Ovary (tissue), 9 donors: ENCODE measurements around the gene DLK1. TPM values are rescaled to one million over a fixed set of nuclear protein-coding genes. Genes with fewer than 3 reads are reported as not detected.

Source experiments
- DNase-seq, 5 donors: peaks; one replicate each; pipeline ENCODE4 v3.0.0-alpha.2; 2019 to 2020
- H3K27ac ChIP-seq, 2 donors: fragments of 200-600 bp; one replicate each; pipeline versions ENCODE4 v1.5.1 to v1.8.0; 2019 to 2022
- H3K27me3 ChIP-seq: fragments of 200-600 bp; one replicate; pipeline ENCODE4 v1.8.0; 2022
- H3K36me3 ChIP-seq: fragments of 200-600 bp; sonication (generic); one replicate; pipeline ENCODE4 v1.5.1; 2019
- H3K4me1 ChIP-seq: one replicate; pipeline ENCODE4 v1.8.1; 2013; ENCODE audit warnings: mild to moderate bottlenecking, moderate library complexity; ENCODE audit not compliant: insufficient read depth
- H3K4me3 ChIP-seq: fragments of 200-600 bp; sonication (generic); one replicate; pipeline ENCODE4 v1.5.1; 2017
- H3K9me3 ChIP-seq, 2 donors: fragments of 200-600 bp in 1 of 2; sonication (generic) in 1 of 2; one replicate each; pipeline versions ENCODE4 v1.5.1 to v1.8.1; 2013 to 2019; ENCODE audit warnings: mild to moderate bottlenecking in 1 of 2, moderate library complexity in 1 of 2
- EP300 ChIP-seq: sonication (generic); formaldehyde crosslinking; IDR thresholded peaks from one replicate; pipeline ENCODE4 v1.6.1; 2017; ENCODE audit warnings: antibody characterized with exemption
- POLR2A ChIP-seq: fragments of 450-650 bp; IDR thresholded peaks from one replicate; pipeline ENCODE4 v1.6.1; 2017; ENCODE audit warnings: antibody characterized with exemption, mild to moderate bottlenecking, moderate library complexity
- WGBS, 3 donors: extraction: QIAGEN DNeasy Blood & Tissue Kit in 1 of 3; methylation state at CpG; one replicate each; pipeline versions ENCODE4 v1.1.5 to v1.1.7; 2013 to 2017; 5-methylcytosine and 5-hydroxymethylcytosine counted together
- intact Hi-C, 4 donors: fragments of 100-400 bp; cut with DNase I; formaldehyde crosslinking; loops; one replicate each; pipeline versions ENCODE4 v1.11.0 to v1.15.1; 2022 to 2023
- polyA plus RNA-seq, 2 donors: library from polyadenylated mRNA; stranded (reverse); fragments of 200-250 nt in 1 of 2; fragments of 350-450 nt in 1 of 2; fragmentation: Illumina TruSeq in 1 of 2; extraction: RNeasy Lipid Tissue Mini Kit (QIAGEN cat#74804) in 1 of 2; gene quantifications; one replicate each; pipeline ENCODE4 v1.2.3, GENCODE V29; 2013 to 2014
- total RNA-seq, 7 donors: library from RNA; depleted of rRNA in 2 of 7; stranded (reverse); fragments of >200 nt in 2 of 7; fragmentation: NEBNext Ultra II Directional in 3 of 7; extraction: Animal tissue kit (Norgen Biotek cat#: 25700) in 3 of 7; gene quantifications; one replicate each; pipeline versions ENCODE4 v1.1.0 to v1.2.4, GENCODE V29; 2016 to 2023
- TF ChIP-seq, protein P1 (sequence below), 3 donors: fragments of 450-650 bp in 2 of 3; fragments of 200-600 bp in 1 of 3; IDR thresholded peaks; one replicate each; pipeline versions ENCODE4 v1.5.1 to v1.8.0; 2016 to 2022; ENCODE audit warnings: antibody characterized with exemption in 3 of 3, mild to moderate bottlenecking in 1 of 3
- donor health status: DM: no; HTN: no; CAD: no; lungs with moderate emphysema.
- donor health status: DM: no; HTN: no; CAD: no.
- donor health status: Bipolar disorder and iron deficiency.
- donor health status: DM: yes; HTN: yes; CAD: no.
- donor health status: DM: no; HTN: no; CAD: no.
- donor health status: DM: yes; HTN: yes; CAD: no.

Gene DLK1
- total and polyA plus RNA-seq, 9 donors, result 34.2 to 1,875 (median 108) TPM

DNA sequence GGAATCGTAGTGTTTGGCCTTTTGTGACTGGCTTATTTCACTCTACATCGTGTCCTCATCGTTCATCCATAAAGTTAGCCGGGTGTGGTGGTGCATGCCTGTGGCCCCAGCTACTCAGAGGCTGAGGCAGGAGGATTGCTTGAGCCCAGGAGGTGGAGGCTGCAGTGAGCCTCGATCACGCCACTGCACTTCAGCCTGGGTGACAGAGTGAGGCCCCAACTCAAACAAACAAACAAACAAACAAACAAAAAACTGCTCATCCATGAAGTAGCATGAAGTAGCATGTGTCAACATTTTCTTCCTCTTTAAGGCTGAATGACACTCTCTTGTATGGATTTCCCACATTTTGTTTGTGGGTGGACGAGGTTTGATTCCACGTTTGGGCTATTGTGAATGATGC is 55.3 kb downstream of the DLK1 start:
- DNase-seq, result peak in 1 of 5 donors; percentile 13
- H3K4me3 ChIP-seq, result no peak overlapping the region
- 91 to 97% (median 91%) methylated on average over 8 of the region's 8 CpGs for WGBS, 3 donors
- no peaks in the 10 kb centered on the region for H3K9me3 ChIP-seq
- intact Hi-C loops, result no loop called here
- no peaks in the 10 kb centered on the region for H3K4me1 ChIP-seq
- H3K36me3 ChIP-seq, result no peaks in the 10 kb centered on the region
- TF ChIP-seq POLR2A (no peak), EP300 (no peak)
- TF ChIP-seq, protein P1, sequence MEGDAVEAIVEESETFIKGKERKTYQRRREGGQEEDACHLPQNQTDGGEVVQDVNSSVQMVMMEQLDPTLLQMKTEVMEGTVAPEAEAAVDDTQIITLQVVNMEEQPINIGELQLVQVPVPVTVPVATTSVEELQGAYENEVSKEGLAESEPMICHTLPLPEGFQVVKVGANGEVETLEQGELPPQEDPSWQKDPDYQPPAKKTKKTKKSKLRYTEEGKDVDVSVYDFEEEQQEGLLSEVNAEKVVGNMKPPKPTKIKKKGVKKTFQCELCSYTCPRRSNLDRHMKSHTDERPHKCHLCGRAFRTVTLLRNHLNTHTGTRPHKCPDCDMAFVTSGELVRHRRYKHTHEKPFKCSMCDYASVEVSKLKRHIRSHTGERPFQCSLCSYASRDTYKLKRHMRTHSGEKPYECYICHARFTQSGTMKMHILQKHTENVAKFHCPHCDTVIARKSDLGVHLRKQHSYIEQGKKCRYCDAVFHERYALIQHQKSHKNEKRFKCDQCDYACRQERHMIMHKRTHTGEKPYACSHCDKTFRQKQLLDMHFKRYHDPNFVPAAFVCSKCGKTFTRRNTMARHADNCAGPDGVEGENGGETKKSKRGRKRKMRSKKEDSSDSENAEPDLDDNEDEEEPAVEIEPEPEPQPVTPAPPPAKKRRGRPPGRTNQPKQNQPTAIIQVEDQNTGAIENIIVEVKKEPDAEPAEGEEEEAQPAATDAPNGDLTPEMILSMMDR (IDR thresholded peaks at IDR 0.05), result no peak
- H3K27ac ChIP-seq, result no peak overlapping the region
- H3K27me3 ChIP-seq, result no peaks in the 10 kb centered on the region

DNA sequence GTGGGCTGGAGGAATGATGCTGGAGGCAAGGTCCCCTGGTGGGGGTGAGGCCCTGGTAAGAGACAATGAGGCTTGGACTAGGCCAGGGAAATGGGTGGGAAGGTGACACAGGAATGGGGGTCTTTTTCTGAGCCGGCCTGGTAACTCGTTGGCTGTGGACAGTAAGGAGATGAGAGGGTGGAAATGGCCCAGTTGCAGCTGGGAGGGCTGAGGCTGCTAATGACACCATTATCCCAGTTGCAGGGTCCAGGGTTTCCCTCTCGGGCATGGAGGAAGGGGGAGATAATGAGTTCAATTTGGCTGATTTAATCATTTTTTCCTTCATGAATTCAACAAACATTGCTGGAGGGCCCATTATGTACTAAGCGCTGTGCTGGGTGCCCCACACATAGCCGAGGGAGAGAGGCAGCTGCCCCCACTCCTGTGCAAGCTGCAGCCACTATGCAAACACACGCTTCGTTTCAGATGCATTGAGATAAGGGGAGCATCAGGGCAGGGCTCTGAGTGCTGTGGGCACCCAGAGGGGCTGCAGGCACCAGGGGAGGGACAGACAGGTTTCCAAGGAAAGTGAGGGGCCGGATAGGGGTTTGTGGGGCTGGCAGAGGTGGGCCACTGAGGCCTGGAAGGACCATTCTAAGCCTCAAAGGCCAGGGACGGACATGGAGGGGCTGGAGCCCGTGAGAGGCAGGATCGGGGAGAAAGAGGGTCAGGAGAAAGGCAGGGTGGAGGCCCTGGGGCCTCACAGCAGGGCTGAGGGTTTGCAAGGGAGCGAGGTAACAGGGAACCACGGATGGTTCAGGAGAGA is 56.0 kb downstream of the DLK1 start:
- Histone ChIP-seq H3K27ac (no peak overlapping the region), H3K27me3 (no peaks in the 10 kb centered on the region), H3K4me1 (no peaks in the 10 kb centered on the region), H3K36me3 (no peaks in the 10 kb centered on the region), H3K9me3 (no peaks in the 10 kb centered on the region), H3K4me3 (no peak overlapping the region)
- 75 to 83% (median 76%) methylated on average over 12 to 13 of the region's 13 CpGs for WGBS, 3 donors
- TF ChIP-seq, protein P1 (IDR thresholded peaks at IDR 0.05), result no peak
- TF ChIP-seq EP300, result no peak
- TF ChIP-seq POLR2A, result no peak
- intact Hi-C loops, result no loop called here
- peak in 1 of 5 donors; percentile 6 for DNase-seq

DNA sequence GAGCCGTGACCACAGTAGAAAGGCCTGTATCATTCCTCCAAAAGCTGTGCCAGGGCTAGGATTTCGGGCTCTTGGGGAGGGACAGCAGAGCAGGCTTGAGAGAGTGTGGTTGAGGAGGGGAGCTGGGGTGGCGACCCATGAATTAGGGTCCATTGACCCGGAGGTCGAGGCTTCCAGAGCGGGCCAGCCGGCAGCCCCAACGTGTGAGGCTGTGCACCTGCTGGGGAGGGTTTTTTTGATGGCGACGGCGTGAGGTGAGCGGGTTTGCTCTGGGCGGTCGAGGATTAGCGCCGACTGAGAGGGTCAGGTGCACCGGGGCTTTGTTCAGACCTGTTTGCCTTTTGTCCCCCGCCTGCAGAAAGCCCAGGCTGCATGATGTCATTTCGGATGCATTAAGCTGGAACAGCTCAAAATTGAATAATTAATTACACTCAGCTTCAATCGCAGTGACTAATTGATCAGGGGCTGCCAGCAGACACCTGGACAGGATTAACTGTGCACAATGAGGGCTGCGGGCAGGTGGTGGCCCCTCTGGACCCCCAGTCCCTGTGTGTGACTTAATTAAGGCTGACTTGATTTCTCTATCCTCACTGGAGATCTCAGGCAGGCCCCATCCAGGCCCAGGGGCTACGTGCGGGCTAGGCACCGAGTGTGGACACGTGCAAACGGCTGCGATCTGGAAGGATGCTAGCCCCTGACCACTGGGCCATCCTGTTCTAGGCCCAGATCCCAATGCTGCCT is 57.1 kb downstream of the DLK1 start:
- DNase-seq, result peak in 1 of 5 donors; percentile 24
- intact Hi-C loops, result no loop called here
- no peak overlapping the region for H3K4me3 ChIP-seq
- no peak overlapping the region for H3K27ac ChIP-seq
- no peaks in the 10 kb centered on the region for H3K27me3 ChIP-seq
- no peaks in the 10 kb centered on the region for H3K36me3 ChIP-seq
- H3K9me3 ChIP-seq, result no peaks in the 10 kb centered on the region
- no peaks in the 10 kb centered on the region for H3K4me1 ChIP-seq
- WGBS, 3 donors, result 91 to 92% (median 92%) methylated on average over 27 of the region's 27 CpGs
- TF ChIP-seq POLR2A, result no peak
- TF ChIP-seq, protein P1 (IDR thresholded peaks at IDR 0.05), result no peak

DNA sequence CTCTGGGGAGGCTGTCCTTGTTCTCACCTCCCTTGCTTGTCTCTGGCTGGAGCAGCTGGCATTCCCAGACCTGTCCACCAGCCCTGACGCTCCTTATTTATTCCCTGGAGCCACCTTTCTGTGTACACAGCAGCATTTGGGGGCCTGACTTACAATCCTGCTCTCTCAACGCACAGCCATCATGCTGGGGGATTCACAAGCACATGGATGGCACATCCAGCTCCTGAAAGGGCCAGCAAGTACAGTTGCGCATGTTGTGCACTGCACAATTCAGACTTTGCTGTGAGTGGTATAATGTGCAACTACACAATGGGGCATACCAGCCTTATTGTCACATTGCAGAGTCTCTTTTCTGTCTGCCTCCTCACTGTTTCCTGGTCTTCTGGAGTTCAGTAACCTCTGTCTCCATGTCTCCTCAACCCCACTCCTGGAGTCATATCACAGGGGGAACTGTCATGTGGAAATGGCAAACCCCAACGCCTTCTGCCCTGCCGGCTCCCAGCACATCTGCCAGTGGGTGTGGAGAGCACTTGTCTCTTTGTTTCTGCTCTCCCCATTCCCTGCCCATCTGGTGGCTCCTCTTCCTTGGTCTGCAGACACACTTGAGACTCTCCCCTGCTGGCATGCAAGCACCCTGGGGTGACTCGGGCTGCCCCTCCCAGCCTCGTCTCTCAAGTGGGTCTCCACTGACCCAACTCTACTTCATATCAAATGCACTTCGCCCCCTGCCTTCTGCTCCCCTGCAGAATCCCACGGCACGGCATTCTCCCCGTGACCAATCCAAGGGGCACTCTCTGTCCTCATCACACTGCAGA is 58.0 kb downstream of the DLK1 start:
- H3K9me3 ChIP-seq, result no peaks in the 10 kb centered on the region
- H3K4me1 ChIP-seq, result no peaks in the 10 kb centered on the region
- no peaks in the 10 kb centered on the region for H3K27me3 ChIP-seq
- H3K4me3 ChIP-seq, result no peak overlapping the region
- TF ChIP-seq, protein P1 (IDR thresholded peaks at IDR 0.05), result no peak
- TF ChIP-seq EP300 (no peak), POLR2A (no peak)
- DNase-seq, result peak in 1 of 5 donors; percentile 11
- H3K36me3 ChIP-seq, result no peaks in the 10 kb centered on the region
- WGBS, 3 donors, result 84 to 88% (median 86%) methylated on average over 11 of the region's 11 CpGs
- intact Hi-C loops, result no loop called here
- H3K27ac ChIP-seq, result no peak overlapping the region
